PC-3 (cell line): ENCODE measurements around the gene SPOPL. TPM values are rescaled to one million over a fixed set of nuclear protein-coding genes. Genes with fewer than 3 reads are reported as not detected.

Experiments
- ATAC-seq: fragments of 200-7000 bp; cut with Tn5 transposase; 2 replicates; pipeline ENCODE4 v1.9.1; 2020; ENCODE audit warnings: mild to moderate bottlenecking, moderate library complexity
- BruUV-seq: library from RNA; stranded (reverse); fragments of 400-500 nt; replicated peaks from 2 replicates; lab custom pipeline; 2021; lab: Mats Ljungman, UMichigan
- CTCF ChIA-PET: fragments of 300-600 bp; sonication (Branson Sonifier 250); formaldehyde crosslinking; loops from one replicate; lab custom pipeline; 2022; ENCODE audit warnings: antibody characterized with exemption; lab: Charles Lee
- POLR2A ChIA-PET: fragments of 300-600 bp; sonication (Branson Sonifier 250); formaldehyde crosslinking; loops from one replicate; lab custom pipeline; 2022; ENCODE audit warnings: antibody characterized with exemption; ENCODE audit not compliant: unreplicated experiment; lab: Charles Lee
- DNase-seq: peaks from one replicate; pipeline ENCODE4 v3.0.0-alpha.2; 2015
- H2AFZ ChIP-seq: fragments of 300-600 bp; sonication (generic); 2 replicates; pipeline ENCODE4 v1.6.0; 2016; ENCODE audit warnings: antibody characterized with exemption, low read length
- H3F3A ChIP-seq: fragments of 300-600 bp; sonication (generic); one replicate; pipeline ENCODE4 v1.6.0; 2017; ENCODE audit warnings: antibody characterized with exemption, low read length, control low read depth, mild to moderate bottlenecking; ENCODE audit not compliant: unreplicated experiment
- H3K27ac ChIP-seq: fragments of 300-600 bp; sonication (generic); 2 replicates; pipeline ENCODE4 v1.5.1; 2016; ENCODE audit warnings: mild to moderate bottlenecking, low read length
- H3K27me3 ChIP-seq: fragments of 300-600 bp; sonication (generic); 2 replicates; pipeline ENCODE4 v1.6.1; 2016; ENCODE audit warnings: low read length, mixed read lengths
- H3K36me3 ChIP-seq: fragments of 300-600 bp; sonication (generic); 2 replicates; pipeline ENCODE4 v1.6.1; 2016; ENCODE audit warnings: low read depth, mixed run types, low read length, mixed read lengths
- H3K4me1 ChIP-seq: fragments of 300-600 bp; sonication (generic); 2 replicates; pipeline ENCODE4 v1.5.1; 2016; ENCODE audit warnings: low read length; ENCODE audit not compliant: insufficient read depth
- H3K4me2 ChIP-seq: fragments of 300-600 bp; sonication (generic); 2 replicates; pipeline ENCODE4 v1.6.0; 2016; ENCODE audit warnings: low read length
- H3K4me3 ChIP-seq: fragments of 300-600 bp; sonication (generic); 2 replicates; pipeline ENCODE4 v1.5.1; 2016; ENCODE audit warnings: mild to moderate bottlenecking, low read length, mixed read lengths
- H3K79me2 ChIP-seq: fragments of 300-600 bp; sonication (generic); 2 replicates; pipeline ENCODE4 v1.6.1; 2017; ENCODE audit warnings: low read length, mixed read lengths
- H3K9ac ChIP-seq: fragments of 300-600 bp; sonication (generic); 2 replicates; pipeline ENCODE4 v1.6.0; 2016; ENCODE audit warnings: mild to moderate bottlenecking, low read length
- H3K9me2 ChIP-seq: fragments of 300-600 bp; sonication (generic); replicated peaks from 2 replicates; pipeline ENCODE4 v1.6.1; 2016; ENCODE audit warnings: mixed run types, low read length, mixed read lengths
- H3K9me3 ChIP-seq: fragments of 300-600 bp; sonication (generic); 2 replicates; pipeline ENCODE4 v1.6.1; 2016; ENCODE audit warnings: low read length, mixed read lengths
- H4K20me1 ChIP-seq: fragments of 300-600 bp; sonication (generic); 2 replicates; pipeline ENCODE4 v1.6.1; 2016; ENCODE audit warnings: low read length, mixed read lengths
- EZH2 ChIP-seq: fragments of 300-600 bp; sonication (generic); IDR thresholded peaks from one replicate; pipeline ENCODE4 v1.6.1; 2017; ENCODE audit warnings: antibody characterized with exemption, mild to moderate bottlenecking, low read length; ENCODE audit not compliant: unreplicated experiment
- EZH2phosphoT487 ChIP-seq: fragments of 300-600 bp; sonication (generic); IDR thresholded peaks from 2 replicates; pipeline ENCODE4 v1.6.1; 2018; ENCODE audit warnings: mild to moderate bottlenecking, antibody characterized with exemption, low read length, borderline replicate concordance
- intact Hi-C: fragments of 100-400 bp; cut with micrococcal nuclease; formaldehyde crosslinking; loops from 2 replicates; pipeline ENCODE4 v1.9.0; 2023
- total RNA-seq: library from RNA; depleted of rRNA; stranded (reverse); fragments of >200 nt; gene quantifications from 2 replicates; pipeline ENCODE4 v1.2.3, GENCODE V29; 2014
- TF ChIP-seq, protein P1 (sequence below): fragments of 300-600 bp; sonication (generic); conservative IDR thresholded peaks from 2 replicates; pipeline ENCODE4 v1.5.1; 2017; ENCODE audit warnings: antibody characterized with exemption, low read depth, mild to moderate bottlenecking, low read length

SPOPL gene
- total RNA-seq, 1 experiment from 2014 or later, result 10.2 TPM

DNA sequence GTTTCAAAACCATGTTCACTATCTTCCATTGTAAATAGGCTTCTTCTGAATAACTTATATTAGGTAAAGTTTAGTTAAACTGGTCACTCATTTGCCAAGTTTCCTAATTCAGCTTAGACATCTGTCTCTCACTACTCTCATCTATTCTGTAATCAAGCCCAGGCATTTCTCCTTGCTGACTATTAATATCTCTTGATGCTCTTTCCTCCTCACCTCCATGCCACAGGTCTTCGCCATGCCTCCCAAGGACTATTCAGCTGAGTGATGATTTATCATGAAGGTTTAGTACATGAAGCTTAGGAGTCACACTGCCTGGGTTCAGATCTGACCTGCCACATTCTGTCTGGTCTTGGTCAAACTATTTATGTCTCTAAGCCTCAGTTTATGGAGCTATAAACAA is 115.5 kb downstream of the SPOPL start:
- Histone ChIP-seq H3K9me3 (no peaks in the 10 kb centered on the region), H3K36me3 (no peaks in the 10 kb centered on the region), H4K20me1 (no peaks in the 10 kb centered on the region), H3K4me1 (peaks cover 5% of the 10 kb centered on the region; the same call in 1 of the 2 replicates), H3F3A (no peaks in the 10 kb centered on the region), H3K27ac (no peak overlapping the region), H3K9me2 (no peaks in the 10 kb centered on the region), H3K27me3 (no peaks in the 10 kb centered on the region), H3K4me2 (no peak overlapping the region), H3K9ac (no peak overlapping the region), H3K79me2 (no peaks in the 10 kb centered on the region), H3K4me3 (no peak overlapping the region), H2AFZ (no peak overlapping the region)
- ChIA-PET POLR2A (no interaction called here), CTCF (no interaction called here)
- BruUV-seq, result no TSS peak
- intact Hi-C loops, result no loop called here
- no peak for DNase-seq
- ATAC-seq, result no peak
- TF ChIP-seq EZH2, result no peak
- TF ChIP-seq EZH2phosphoT487, result no peak
- TF ChIP-seq, protein P1, sequence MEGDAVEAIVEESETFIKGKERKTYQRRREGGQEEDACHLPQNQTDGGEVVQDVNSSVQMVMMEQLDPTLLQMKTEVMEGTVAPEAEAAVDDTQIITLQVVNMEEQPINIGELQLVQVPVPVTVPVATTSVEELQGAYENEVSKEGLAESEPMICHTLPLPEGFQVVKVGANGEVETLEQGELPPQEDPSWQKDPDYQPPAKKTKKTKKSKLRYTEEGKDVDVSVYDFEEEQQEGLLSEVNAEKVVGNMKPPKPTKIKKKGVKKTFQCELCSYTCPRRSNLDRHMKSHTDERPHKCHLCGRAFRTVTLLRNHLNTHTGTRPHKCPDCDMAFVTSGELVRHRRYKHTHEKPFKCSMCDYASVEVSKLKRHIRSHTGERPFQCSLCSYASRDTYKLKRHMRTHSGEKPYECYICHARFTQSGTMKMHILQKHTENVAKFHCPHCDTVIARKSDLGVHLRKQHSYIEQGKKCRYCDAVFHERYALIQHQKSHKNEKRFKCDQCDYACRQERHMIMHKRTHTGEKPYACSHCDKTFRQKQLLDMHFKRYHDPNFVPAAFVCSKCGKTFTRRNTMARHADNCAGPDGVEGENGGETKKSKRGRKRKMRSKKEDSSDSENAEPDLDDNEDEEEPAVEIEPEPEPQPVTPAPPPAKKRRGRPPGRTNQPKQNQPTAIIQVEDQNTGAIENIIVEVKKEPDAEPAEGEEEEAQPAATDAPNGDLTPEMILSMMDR, result no peak

DNA sequence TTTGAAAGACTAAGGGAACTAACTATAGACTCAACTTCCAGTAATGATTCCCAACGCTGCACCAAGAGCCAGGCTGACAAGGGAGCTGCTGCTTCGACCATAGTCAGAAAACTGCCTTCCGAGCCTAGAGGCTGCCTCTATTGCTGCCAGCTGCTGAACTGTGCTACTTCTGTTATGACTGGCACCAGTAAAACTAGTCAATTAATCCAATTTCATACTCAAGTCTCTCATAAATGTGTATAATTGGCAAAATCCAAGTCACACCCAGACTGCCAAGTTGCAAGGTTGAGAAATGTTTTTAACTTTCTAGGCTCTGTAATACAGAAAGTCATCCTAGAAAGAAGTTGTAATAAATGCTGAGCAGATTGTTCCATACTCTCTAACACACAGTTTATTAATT is 117.4 kb downstream of the SPOPL start:
- H3K36me3 ChIP-seq, result no peaks in the 10 kb centered on the region
- no peak for ATAC-seq
- ChIA-PET POLR2A (no interaction called here), CTCF (no interaction called here)
- no peaks in the 10 kb centered on the region for H3K9me2 ChIP-seq
- no peaks in the 10 kb centered on the region for H3F3A ChIP-seq
- H3K9me3 ChIP-seq, result no peaks in the 10 kb centered on the region
- no peak overlapping the region for H3K4me3 ChIP-seq
- no TSS peak for BruUV-seq
- H4K20me1 ChIP-seq, result no peaks in the 10 kb centered on the region
- no peaks in the 10 kb centered on the region for H3K27me3 ChIP-seq
- no peaks in the 10 kb centered on the region for H3K79me2 ChIP-seq
- peaks cover 5% of the 10 kb centered on the region; the same call in 1 of the 2 replicates for H3K4me1 ChIP-seq
- H3K9ac ChIP-seq, result no peak overlapping the region
- no peak overlapping the region for H3K27ac ChIP-seq
- no peak overlapping the region for H2AFZ ChIP-seq
- no peak overlapping the region for H3K4me2 ChIP-seq
- TF ChIP-seq EZH2phosphoT487 (no peak), EZH2 (no peak)
- TF ChIP-seq, protein P1, result no peak
- no peak for DNase-seq
- intact Hi-C loops, result no loop called here

DNA sequence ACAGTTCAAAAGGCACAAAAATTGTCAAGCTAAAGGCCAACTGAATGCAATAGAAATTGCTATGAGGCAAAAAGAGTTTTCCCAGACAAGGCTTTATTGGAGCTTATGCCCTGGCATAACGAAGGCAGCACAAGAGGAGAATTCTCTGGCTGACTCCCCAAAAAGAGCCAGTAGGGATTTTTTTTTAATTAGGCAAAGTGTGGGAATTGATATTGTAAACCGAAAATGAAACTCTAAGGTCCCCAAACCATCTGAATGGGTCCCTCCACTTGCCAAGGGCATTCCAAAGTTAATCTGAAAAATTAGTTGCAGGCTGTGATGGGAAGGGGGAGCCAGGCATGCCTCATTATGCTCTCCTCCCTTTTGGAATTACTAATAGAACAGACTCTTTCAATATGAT is 118.9 kb downstream of the SPOPL start:
- H3K9ac ChIP-seq, result no peak overlapping the region
- DNase-seq (no peak), ATAC-seq (no peak)
- POLR2A ChIA-PET, result no interaction called here
- TF ChIP-seq, protein P1, result no peak
- TF ChIP-seq EZH2phosphoT487 (no peak), EZH2 (no peak)
- no peak overlapping the region for H2AFZ ChIP-seq
- H3F3A ChIP-seq, result no peaks in the 10 kb centered on the region
- H3K27me3 ChIP-seq, result no peaks in the 10 kb centered on the region
- no peaks in the 10 kb centered on the region for H4K20me1 ChIP-seq
- H3K9me3 ChIP-seq, result no peaks in the 10 kb centered on the region
- no peak overlapping the region for H3K27ac ChIP-seq
- no peaks in the 10 kb centered on the region for H3K4me1 ChIP-seq
- no peak overlapping the region for H3K4me3 ChIP-seq
- CTCF ChIA-PET, result no interaction called here
- no peaks in the 10 kb centered on the region for H3K79me2 ChIP-seq
- no TSS peak for BruUV-seq
- H3K36me3 ChIP-seq, result no peaks in the 10 kb centered on the region
- H3K9me2 ChIP-seq, result no peaks in the 10 kb centered on the region
- H3K4me2 ChIP-seq, result no peak overlapping the region
- intact Hi-C loops, result no loop called here
